GM21360 (cell line): ENCODE data around the gene SLC12A8.

Experiments
- ATAC-seq: cut with Tn5 transposase; IDR thresholded peaks from one replicate; pipeline ENCODE4 v1.9.1; 2021; ENCODE audit warnings: mild to moderate bottlenecking, moderate library complexity; ENCODE audit not compliant: unreplicated experiment

The SLC12A8 gene

GRCh38 chr3:125119752-125120378, 92.7 kb downstream of the SLC12A8 start:
- peak; percentile 54 for ATAC-seq

- ATAC-seq: no peak
These were observed 93.9 kb downstream of the SLC12A8 start for GRCh38 chr3:125118600-125118999.

- no peak for ATAC-seq
These were observed 94.8 kb downstream of the SLC12A8 start for GRCh38 chr3:125117631-125118191.

- no peak for ATAC-seq
These were observed 96.1 kb downstream of the SLC12A8 start for GRCh38 chr3:125116311-125117080.

- ATAC-seq: no peak
These were observed 96.9 kb downstream of the SLC12A8 start for GRCh38 chr3:125115640-125116039.

- ATAC-seq: no peak
These were observed 99.6 kb downstream of the SLC12A8 start for GRCh38 chr3:125112981-125113380.

- no peak for ATAC-seq
These were observed 101.6 kb downstream of the SLC12A8 start for GRCh38 chr3:125110876-125111480.

GRCh38 chr3:125110016-125110875, 102.3 kb downstream of the SLC12A8 start:
- no peak for ATAC-seq

GRCh38 chr3:125109536-125109925, 103.0 kb downstream of the SLC12A8 start:
- no peak for ATAC-seq

- ATAC-seq: no peak
These were observed 103.6 kb downstream of the SLC12A8 start for GRCh38 chr3:125108833-125109535.

GRCh38 chr3:125107861-125108567, 104.5 kb downstream of the SLC12A8 start:
- ATAC-seq: peak; percentile 45

GRCh38 chr3:125107363-125107762, 105.2 kb downstream of the SLC12A8 start:
- ATAC-seq: peak; percentile 5

GRCh38 chr3:125105116-125105515, 107.4 kb downstream of the SLC12A8 start:
- ATAC-seq: no peak

GRCh38 chr3:125104639-125105038, 107.9 kb downstream of the SLC12A8 start:
- ATAC-seq: no peak

- no peak for ATAC-seq
These were observed 109.1 kb downstream of the SLC12A8 start for GRCh38 chr3:125103406-125103805.

GRCh38 chr3:125102470-125102869, 110.1 kb downstream of the SLC12A8 start:
- no peak for ATAC-seq

GRCh38 chr3:125098611-125099291, 113.8 kb downstream of the SLC12A8 start:
- no peak for ATAC-seq

- no peak for ATAC-seq
These were observed 121.9 kb downstream of the SLC12A8 start for GRCh38 chr3:125090649-125091048.
